Measurements from ENCODE around the gene CLEC3B.

CLEC3B gene

GRCh38 chr3:45003859-45004258, 22.2 kb upstream of the CLEC3B start:
- DNase-seq = no peak

GRCh38 chr3:45007091-45007490, 19.0 kb upstream of the CLEC3B start:
- DNase-seq = no peak

- DNase-seq = no peak
Observed at GRCh38 chr3:45008117-45008516, 18.0 kb upstream of the CLEC3B start.

GRCh38 chr3:45009868-45010267, 16.2 kb upstream of the CLEC3B start:
- DNase-seq = no peak

GRCh38 chr3:45010811-45011333, 15.2 kb upstream of the CLEC3B start:
- DNase-seq = no peak

- DNase-seq = no peak
Observed at GRCh38 chr3:45011756-45012508, 14.2 kb upstream of the CLEC3B start.

- DNase-seq = no peak
Observed at GRCh38 chr3:45012577-45012976, 13.5 kb upstream of the CLEC3B start.

- DNase-seq = no peak
Observed at GRCh38 chr3:45016916-45017315, 9.2 kb upstream of the CLEC3B start.

- no peak for DNase-seq
Observed at GRCh38 chr3:45017821-45018220, 8.3 kb upstream of the CLEC3B start.

- DNase-seq = no peak
Observed at GRCh38 chr3:45020534-45020933, 5.6 kb upstream of the CLEC3B start.

- no peak for DNase-seq
Observed at GRCh38 chr3:45021524-45022297, 4.4 kb upstream of the CLEC3B start.

- no peak for DNase-seq
Observed at GRCh38 chr3:45023675-45024074, 2.4 kb upstream of the CLEC3B start.

- DNase-seq = no peak
Observed at GRCh38 chr3:45024542-45025255, 1.4 kb upstream of the CLEC3B start.

GRCh38 chr3:45026957-45027356, 854 bp downstream of the CLEC3B start:
- no peak for DNase-seq

GRCh38 chr3:45027441-45027840, 1.3 kb downstream of the CLEC3B start:
- no peak for DNase-seq

- DNase-seq = no peak
Observed at GRCh38 chr3:45029216-45029615, 3.1 kb downstream of the CLEC3B start.

- no peak for DNase-seq
Observed at GRCh38 chr3:45029661-45030060, 3.6 kb downstream of the CLEC3B start.

- DNase-seq = no peak
Observed at GRCh38 chr3:45031531-45031930, 5.4 kb downstream of the CLEC3B start.

GRCh38 chr3:45032113-45032512, 6.0 kb downstream of the CLEC3B start:
- DNase-seq = no peak

- DNase-seq = no peak
Observed at GRCh38 chr3:45033791-45034190, 7.7 kb downstream of the CLEC3B start.

- DNase-seq = peak; percentile 96
Observed at GRCh38 chr3:45034612-45035252, 8.6 kb downstream of the CLEC3B start.

GRCh38 chr3:45035441-45036301, 9.6 kb downstream of the CLEC3B start:
- DNase-seq = no peak

All from AML-193 (cell line).